ENCODE data around the gene HLA-DPA1. TPM values are rescaled to one million over a fixed set of nuclear protein-coding genes. Genes with fewer than 3 reads are reported as not detected.
"Not testable (repeated sequence)": the region's sequence is repeated elsewhere in the genome, so short reads cannot be mapped to it uniquely, and the experiment has no call there.

Gene HLA-DPA1
- total RNA-seq: 201 and 213 TPM in 2 replicates

DNA sequence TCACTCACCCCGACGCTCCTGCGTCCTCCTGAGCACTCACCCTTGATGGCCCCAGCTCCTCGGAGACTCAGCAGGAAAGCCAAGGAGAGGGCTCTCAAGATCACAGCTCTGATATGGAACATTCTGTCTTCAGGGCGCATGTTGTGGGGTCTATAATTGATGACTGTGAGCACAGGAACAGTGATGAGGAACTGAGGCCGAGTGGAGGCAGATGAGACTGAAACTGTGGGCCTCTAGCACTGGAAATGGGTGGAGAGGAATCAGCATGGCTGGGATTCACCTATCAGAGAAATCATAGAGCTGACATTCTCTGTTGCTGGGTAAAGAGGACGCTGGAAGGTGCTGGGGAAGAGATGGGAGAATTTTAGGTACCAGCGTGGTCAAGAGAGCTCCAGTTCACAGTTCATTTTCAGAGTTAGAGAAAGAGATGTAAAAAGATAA, at the start of gene HLA-DPA1:
Gene HLA-DPA1, minus strand, starts transcription at position 219 of the 441 bp plus-strand sequence.
- intact Hi-C loops (cut with micrococcal nuclease): loop anchor here (1.0 to 10.0 kb wide), 3 partner anchors 45 to 1099 kb away; partner anchors contain the start of gene DXO

GRCh38 chr6:33123181-33123580, 49.7 kb upstream of the HLA-DPA1 start:
- intact Hi-C loops (cut with micrococcal nuclease): loop anchor here (1.0 to 5.0 kb wide), 4 partner anchors 25 to 125 kb away; no protein-coding TSS in a partner anchor

GRCh38 chr6:33120001-33120400, 46.6 kb upstream of the HLA-DPA1 start:
- intact Hi-C loops (cut with micrococcal nuclease): loop anchor here (5.0 kb wide), 1 partner anchor 42 kb away; no protein-coding TSS in a partner anchor

GRCh38 chr6:33118525-33119123, 45.2 kb upstream of the HLA-DPA1 start:
- intact Hi-C loops (cut with micrococcal nuclease): loop anchor here (1.0 kb wide), 3 partner anchors 30 to 130 kb away; no protein-coding TSS in a partner anchor

- intact Hi-C loops (cut with micrococcal nuclease): loop anchor here (1.0 kb wide), 3 partner anchors 30 to 130 kb away; no protein-coding TSS in a partner anchor
Observed at GRCh38 chr6:33117811-33118277, 44.4 kb upstream of the HLA-DPA1 start.

GRCh38 chr6:33116841-33117711, 43.6 kb upstream of the HLA-DPA1 start:
- intact Hi-C loops (cut with micrococcal nuclease): no loop called here

GRCh38 chr6:33116417-33116816, 43.0 kb upstream of the HLA-DPA1 start:
- intact Hi-C loops (cut with micrococcal nuclease): no loop called here

DNA sequence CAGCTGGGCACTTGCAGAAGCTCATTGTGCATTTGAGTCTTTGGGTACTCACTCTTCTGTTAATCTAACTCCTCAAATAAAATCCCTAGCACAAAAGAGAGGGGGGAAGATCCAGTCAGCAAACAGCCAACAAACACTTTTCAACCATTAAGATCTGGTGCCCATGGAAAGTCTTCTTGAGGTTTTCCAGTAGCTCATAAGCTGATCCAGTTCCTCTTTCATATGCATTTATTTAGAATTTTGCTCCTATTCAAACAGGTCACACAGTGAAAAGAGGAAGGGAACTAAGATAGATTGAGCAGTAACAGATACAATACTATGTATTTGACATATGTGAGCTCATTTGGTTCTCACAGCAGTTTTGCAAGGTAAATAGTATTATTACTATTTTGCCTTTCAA, 41.0 kb upstream of the HLA-DPA1 start:
- intact Hi-C loops (cut with micrococcal nuclease): no loop called here

DNA sequence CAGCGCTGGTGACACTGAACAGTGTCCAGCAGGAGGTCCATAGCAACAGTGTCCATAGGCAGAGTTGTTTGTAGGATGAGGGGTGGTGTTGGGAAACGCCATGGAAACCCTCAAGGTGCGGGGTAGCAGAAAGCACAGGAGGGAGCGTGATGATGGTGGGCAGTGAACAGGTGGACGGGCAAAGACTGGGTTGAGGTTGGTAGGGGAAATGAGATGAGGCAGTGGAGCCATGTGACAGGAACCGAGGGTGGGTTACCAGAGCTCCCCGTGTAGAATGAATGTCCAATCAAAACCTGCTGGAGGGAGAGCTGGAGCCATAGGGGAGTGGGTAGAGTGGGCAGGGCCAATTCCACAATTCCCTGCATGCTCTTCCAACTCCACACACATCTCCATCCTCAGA, 40.3 kb upstream of the HLA-DPA1 start:
- intact Hi-C loops (cut with micrococcal nuclease): no loop called here

DNA sequence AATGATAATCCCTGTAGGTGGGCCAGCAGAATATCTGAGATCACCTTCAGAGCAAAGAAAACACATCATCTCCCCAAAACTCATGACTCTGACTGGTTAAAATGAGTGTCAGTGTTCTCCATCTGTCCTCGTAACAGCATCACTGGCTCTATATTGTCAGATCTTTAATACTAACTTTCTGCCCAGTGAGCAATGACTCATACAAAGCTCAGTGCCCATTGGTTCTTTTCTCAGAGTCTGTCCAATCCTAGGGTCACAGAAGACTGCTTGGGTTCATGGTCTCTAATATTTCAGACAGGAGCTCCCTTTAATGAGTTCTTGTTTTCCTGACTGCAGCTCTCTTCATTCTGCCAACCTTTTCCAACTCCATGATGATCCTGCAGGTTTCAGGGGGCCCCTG, 38.7 kb upstream of the HLA-DPA1 start:
- intact Hi-C loops (cut with micrococcal nuclease): no loop called here

DNA sequence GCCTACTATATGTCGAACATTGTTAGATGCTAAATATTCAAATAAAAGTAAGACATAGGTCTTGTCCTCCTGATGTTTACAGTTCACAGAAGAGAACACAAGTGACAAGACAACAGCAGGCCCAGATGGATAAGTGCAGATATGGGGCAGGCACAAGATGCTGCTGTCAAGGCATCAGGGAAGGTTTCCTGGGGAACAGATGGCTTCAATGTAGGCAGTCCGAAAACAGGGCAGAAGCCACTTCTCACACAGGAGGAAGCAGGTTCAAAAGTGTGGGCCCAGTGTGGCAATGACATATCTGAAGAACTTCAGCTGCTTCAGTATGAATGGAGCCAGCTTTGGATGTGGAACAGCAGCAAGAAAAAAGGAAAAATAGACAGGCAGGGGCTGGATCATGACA, 34.9 kb upstream of the HLA-DPA1 start:
- intact Hi-C loops (cut with micrococcal nuclease): no loop called here

GRCh38 chr6:33107641-33108040, 34.2 kb upstream of the HLA-DPA1 start:
- intact Hi-C loops (cut with micrococcal nuclease): no loop called here

- intact Hi-C loops (cut with micrococcal nuclease): no loop called here
Observed at GRCh38 chr6:33105916-33106871, 32.7 kb upstream of the HLA-DPA1 start.

DNA sequence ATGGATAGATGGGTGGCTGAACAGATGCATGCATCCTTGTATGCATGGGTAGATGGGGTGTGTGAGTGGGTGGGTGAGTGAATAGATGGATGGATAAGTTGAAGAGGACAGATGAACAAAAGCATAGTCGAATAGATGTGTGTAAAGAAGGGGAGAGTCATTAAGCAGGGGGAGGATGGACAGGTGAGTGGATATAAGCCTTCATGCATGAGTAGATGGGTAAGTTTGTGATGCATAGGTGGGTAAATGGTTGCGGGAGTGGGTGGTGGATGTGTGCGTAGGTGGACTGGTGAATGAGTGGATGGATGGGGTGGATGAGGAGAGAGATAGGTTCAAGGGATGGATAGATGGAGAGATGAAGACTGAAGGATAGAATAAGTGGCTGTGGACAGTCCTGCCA, 31.9 kb upstream of the HLA-DPA1 start:
- intact Hi-C loops (cut with micrococcal nuclease): no loop called here

DNA sequence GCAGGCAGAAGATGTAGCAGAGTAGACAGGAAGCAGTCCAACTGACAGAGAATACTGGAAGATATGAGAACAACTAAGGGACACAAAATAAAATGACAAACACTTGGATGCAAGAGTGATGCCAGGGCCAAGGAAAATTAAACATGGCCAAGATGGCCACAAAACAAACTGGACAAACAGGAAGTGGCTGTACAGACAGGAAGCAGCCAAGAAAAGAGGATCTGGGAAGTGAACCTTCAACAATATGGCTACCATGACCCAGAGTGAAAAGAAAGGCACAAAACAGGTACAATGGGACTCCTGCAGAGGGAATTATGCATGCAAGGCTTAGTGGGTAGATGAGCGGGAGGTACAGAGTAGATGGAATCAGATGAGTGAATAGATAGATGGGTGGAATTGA, 31.4 kb upstream of the HLA-DPA1 start:
- intact Hi-C loops (cut with micrococcal nuclease): no loop called here

GRCh38 chr6:33103776-33104175, 30.3 kb upstream of the HLA-DPA1 start:
- intact Hi-C loops (cut with micrococcal nuclease): no loop called here

- intact Hi-C loops (cut with micrococcal nuclease): not testable (repeated sequence)
Observed at GRCh38 chr6:33101121-33101737, 27.8 kb upstream of the HLA-DPA1 start.

GRCh38 chr6:33095681-33096080, 22.2 kb upstream of the HLA-DPA1 start:
- intact Hi-C loops (cut with micrococcal nuclease): no loop called here

DNA sequence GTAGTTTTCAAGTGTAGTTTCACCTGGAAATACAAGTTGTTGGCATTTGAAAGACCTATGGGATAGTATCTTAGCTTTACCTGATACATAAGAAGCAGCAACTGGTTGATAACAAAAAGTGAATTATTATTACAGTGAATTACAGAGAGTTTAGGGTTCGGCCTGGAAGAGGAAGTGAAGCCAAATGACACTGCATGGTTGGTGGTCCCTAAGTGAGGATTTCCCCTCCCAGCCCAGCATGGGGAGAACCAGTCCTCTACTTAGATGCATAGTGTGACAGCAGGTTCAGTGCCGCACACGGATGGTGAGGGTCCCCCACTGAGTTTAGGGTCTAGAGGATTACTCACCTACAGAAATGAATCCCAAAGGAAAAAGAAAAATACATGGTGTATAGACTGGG, 20.4 kb upstream of the HLA-DPA1 start:
- intact Hi-C loops (cut with micrococcal nuclease): no loop called here

DNA sequence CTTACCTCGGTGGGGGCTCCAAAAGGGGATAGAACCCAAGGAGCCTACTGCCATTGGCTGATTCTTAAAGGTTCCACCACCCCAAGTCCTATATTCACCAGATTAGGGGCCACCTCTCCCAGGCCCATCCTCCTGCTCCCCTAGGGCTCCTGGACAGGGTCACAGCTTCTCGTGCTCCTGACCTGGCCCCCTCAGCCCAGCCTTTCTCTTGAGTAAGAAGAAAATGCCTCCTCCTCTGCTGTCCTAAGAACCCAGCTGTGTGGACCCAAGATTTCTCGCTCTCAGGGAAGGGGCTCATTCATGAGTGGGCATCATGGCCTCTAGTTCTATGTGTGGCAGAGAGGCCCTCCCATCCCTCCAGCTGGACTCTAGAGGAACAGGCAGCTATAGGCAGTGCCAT, 18.9 kb upstream of the HLA-DPA1 start:
- intact Hi-C loops (cut with micrococcal nuclease): loop anchor here (1.0 kb wide), 1 partner anchor 78 kb away; no protein-coding TSS in a partner anchor
